Stimulated activated CD4-positive, alpha-beta T cell treated with anti-CD3 and anti-CD28 coated beads, Interleukin-15, amount 100 ng/mL, for 24 hours (primary cell): ENCODE measurements around the gene CD55.

Experiments
- DNase-seq: peaks from one replicate; pipeline ENCODE4 v3.0.0-alpha.2; 2020

Gene CD55

DNA sequence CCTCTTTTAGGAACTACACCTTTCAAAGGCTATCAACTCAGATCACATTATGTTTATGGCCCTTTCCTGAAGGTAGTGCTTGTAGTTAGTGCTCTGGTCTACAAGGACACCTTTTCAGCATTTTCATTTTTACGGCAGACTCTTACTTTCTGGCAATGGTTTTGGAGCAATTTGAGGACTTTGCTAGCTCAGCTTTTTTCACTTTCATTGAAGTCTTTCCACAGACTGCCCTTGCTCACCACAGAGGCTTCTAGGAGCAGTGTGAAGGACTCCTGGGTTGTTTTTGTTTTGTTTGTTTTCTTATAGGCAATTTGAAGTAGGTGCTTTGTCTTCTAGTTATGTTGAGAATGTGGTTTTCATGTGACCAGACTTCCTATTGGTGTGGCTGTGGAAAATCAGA, 43.1 kb downstream of the CD55 start:
- no peak for DNase-seq

DNA sequence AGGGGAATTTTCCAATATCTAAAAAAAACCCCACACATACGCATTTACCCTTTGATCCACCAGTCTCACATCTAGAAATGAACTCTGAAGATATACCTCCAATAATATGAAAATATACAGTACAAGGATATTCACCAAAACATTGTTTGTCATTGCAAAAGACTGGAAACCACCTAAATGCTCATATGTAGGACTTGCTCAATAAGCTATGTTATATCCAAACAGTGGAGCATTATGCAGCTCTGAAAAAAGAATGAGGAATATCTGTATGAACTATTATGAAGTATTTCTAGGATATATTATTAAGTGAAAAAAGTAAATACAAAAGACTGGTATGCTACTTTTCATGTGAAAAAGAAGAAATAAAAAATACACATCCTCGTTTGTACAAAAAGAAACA, 43.6 kb downstream of the CD55 start:
- DNase-seq = no peak

DNA sequence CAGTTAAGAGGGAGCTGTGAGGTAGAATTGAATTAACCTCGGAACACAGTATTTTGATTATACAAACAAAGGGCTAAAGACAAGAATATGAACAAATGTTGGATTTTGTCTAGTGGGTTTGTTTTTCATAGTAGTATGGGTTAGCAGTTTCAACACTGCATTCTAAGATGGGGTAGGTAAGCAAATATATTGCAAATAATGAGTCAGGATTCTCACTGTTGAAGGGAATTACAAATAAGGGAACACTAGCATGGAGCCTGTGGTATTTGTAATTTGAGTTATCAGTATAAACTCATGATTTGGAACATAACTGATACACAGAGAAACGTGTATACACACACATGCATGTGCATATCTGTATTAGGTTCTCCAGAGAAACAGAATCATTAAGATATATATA, 44.5 kb downstream of the CD55 start:
- DNase-seq = no peak

DNA sequence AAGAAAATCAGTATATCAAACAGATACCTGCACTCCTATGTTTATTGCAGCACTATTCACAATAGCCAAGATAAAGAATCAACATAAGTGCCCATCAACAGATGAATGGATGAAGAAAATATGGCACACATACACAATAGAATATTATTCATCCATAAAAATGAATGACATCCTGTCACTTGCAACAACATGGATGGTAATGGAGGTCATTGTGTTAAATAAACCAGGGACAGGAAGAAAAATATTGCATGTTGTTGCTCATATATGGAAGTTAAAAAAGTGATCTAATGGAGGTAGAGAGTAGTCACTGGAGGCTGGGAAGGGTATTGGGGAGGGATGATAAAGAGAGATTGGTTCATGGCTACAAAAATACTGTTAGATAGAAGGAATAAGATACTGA, 67.2 kb downstream of the CD55 start:
- DNase-seq = no peak

DNA sequence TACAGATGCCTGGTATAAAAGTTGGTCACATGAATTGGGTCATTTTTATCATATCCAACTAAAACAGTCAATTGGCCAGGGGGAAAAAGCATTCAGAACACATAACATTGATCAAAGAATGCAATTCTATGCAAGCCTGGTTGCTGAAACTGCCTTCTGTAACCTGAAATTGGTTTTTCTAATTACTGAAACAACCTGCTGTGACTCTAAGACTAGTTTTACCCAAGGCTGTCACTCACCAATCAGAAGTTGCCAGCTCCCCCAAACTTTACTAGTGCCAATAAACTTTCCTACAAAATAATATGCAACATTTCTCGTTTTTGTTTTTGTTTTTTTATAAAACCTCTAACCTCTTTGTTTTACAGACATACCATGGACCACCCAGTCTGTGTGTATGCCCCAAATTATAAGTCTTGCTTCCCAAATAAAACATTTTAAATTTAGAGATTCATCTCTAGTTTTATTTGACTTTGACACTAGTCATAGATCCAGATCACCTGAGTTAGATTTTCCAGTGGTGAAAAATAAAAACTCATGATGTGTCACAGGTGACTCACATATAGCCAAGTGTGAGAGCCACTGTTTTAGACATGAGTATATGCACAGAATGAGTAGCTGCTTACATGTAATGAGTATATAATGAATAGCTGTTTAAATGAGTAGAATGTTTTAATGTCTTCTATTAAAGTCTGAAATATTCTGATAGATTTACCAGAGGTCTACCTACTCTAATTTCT, 68.4 kb downstream of the CD55 start:
- no peak for DNase-seq

DNA sequence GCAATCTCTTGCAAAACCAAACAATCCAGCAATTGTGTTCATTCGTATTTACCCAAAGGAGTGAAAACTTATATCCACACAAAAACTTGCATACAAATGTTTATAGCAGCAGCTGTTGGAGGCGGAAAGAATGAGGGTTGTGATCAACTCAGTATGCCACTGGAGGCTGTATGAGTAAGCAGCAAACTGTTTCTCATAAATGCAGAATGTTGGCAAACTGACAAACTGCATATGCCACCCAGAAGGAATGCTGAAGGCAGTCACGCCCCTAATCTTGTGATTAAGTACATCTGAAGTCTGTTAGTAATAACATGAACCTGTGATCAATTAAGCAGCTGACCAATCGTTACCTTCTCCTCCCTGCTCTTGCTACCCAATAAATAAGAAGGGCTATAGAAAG, 72.1 kb downstream of the CD55 start:
- DNase-seq = no peak

DNA sequence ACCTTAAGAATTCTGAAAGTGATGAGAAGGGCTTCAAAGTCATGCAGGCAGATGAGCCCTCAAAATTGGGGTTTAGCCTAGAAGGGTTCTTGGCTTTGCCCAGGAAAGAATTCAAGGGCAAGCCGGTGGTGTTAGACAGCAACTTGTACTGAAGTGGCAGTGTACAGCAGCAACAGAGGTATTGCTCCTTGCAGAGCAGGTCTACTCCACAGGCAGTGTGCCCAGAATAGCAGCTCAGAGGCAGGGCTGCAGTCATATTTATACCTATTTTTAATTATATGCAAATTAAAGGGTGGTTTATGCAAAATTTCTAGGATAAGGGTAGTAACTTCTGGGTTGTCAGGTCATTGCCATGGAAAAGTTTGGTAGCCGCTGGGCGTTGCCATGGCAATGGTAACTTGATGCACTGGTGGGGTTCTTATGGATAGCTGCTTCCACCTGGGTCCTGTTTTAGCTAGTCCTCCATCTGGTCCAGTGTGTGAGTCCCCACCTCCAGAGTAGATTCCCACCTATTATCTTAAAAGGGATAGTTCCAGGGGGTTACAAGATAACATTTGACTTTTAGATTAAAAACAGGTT, 74.8 kb downstream of the CD55 start:
- DNase-seq = no peak

DNA sequence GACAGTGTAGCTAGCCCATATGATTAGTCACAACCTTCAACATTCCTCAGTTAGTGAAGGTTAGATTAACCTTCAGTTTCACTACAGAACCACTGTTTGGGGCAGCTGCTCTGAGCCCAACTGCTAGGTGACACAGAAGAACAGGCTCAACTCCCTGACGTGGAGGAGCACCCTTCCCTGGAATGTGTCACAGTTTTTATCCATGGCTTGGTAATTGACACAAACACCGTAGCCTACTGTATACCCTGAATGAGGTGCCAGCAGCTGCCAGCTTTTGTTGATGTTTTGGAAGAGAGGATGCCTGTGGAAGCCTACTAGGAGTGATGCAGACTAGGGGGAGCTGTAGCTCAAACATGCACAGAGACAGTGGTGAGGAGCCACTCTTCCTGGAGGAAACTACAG, 76.0 kb downstream of the CD55 start:
- no peak for DNase-seq

DNA sequence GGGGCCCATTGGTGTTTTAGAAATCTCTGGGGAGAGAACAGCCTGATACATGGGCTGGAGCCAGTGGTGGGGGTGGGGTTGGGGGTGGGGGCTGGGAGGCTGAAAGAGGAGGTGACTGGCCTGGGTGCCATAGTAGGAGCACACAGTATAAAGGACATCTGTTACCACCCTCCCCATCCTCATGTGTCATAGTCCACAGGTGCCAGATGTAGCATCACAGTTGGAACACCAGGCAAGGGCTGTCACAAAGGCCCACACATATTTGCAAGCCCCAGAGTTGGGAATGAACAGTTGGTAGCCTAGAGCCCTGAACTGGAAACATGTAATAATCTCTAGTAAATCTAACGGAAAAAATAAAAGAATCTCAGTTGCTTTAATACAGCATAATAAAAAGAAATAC, 77.5 kb downstream of the CD55 start:
- DNase-seq = no peak

DNA sequence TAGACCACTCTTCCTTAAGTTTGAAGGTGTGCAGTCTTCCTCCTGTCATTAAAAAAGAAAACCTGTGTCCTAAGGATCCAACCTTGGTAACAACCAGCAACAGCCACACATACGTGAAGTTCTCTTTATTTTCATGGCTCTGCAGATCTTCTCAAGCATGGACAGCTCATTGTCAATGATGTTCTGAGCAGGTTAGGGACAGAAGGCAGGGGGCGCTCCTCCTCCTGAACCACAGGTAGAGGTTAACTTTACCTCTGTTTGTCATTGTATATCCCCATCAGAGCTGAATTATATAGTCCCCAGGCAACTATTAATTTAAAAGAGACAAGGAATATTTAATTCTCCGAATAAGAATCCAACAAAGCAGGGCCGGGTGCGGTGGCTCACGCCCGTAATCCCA, 80.1 kb downstream of the CD55 start:
- DNase-seq = no peak

DNA sequence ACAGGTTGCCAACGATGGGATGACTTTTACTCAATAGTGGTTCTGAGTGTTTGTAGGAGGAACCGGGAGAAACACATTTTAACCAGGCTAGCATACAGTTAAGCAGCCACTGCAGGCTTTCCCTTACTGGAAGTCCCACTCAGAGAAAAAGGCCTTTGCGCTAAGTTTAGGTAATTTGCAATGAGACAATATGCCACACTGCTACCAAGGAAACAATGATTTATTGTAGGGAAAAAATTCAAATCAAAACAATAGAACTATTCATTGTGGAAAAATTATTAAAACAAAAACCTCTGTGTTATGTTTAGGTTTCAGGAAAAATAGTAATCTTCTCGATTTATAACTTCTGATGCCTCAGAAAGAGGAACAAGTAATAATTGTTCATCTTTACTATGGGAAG, 81.3 kb downstream of the CD55 start:
- DNase-seq = no peak

DNA sequence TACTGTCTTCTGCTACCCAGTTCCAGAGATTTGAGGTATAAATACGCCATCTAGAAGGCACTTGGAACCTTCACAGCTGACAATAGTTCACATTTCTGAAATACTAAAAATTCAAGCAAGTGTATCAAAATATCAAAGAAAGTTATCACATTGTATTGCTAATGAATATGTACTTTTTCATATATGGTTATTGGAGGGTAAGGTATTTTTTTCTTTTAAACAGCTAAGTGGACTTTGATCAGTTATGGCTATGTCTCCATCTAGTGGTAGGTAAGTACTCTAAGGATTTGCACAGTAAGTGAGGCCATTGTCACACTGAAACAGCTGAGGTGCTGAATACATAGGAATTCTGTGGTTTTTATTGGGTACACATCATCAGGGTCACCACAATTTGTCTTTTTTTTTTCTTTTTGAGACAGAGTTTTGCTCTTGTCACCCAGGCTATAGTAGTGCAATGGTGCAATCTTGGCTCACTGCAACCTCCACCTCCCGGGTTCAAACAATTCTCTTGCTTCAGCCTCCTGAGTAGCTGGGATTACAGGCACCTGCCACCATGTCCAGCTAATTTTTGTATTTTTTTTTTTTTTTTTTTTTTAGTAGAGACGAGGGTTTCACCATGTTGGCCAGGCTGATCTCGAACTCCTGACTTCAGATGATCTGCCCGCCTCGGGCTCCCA, 83.5 kb downstream of the CD55 start:
- DNase-seq = no peak

DNA sequence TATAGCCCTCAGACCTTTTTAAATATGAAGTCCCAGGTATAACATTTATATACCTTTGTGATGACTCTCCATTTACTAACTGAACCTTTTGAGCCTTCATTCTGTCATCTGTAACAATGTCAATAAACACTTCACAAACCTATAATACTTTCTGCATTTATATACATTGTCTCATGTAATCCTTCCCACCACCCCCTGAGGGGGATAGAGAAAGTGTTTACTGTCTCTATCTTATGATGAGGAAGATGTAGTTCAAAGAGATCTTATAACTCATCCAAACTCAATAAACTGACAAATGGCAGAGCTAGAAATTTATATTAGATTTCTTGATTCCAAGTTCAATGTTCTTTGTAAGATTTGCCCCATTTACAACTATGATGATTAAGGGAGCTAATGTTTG, 84.3 kb downstream of the CD55 start:
- DNase-seq = no peak

DNA sequence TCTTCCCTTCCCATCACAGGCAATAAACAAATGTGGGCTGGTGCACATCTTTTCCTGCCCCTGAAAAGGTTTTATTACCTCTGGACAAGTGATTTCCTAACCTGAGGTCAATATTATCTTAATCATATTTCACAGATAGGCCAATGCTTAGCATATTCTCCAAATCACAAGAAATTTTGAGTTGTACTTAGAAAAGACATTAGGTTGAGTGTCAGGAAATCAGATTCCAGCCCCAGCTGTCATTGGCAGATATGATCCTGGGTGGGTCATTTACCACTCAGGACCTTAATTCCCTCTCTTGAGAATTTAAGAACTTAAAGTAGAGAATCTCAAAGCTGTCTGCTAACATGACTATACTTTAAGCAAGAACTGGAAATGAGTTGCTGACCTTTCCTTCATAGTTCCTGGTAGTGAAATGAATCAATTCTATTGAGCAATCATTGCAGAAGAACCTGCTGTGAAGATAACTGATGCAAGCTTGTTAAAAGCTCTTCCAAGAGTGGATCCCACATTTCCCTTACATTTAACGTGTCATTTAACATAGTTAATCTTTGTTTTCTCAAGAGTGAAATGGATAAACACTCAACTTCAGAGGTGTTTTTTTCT, 86.3 kb downstream of the CD55 start:
- no peak for DNase-seq
